Measurements from ENCODE around the gene EYA2.

EYA2 gene

DNA sequence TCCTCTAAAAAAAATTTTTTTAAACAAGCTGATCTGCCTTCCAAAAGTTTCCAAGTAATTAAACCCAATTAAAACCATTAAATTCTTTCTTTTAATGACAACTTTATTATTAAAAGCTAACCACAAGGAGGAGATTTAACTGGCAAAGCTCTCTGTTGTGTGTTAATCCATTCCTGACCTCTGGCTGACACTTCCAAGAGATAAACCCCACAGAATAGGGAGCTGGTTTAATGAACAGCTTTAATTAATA, 230.8 kb downstream of the EYA2 start:
- H3K27me3 ChIP-seq = no peaks in the 10 kb centered on the region
- H4K20me1 ChIP-seq = no peaks in the 10 kb centered on the region
- H3K36me3 ChIP-seq = no peaks in the 10 kb centered on the region
- H3K27ac ChIP-seq = no peak overlapping the region
- H3K4me2 ChIP-seq = no peak overlapping the region
- H3K9me3 ChIP-seq = no peaks in the 10 kb centered on the region
- no peak overlapping the region for H3K9ac ChIP-seq
- H3K4me3 ChIP-seq = no peak overlapping the region
- no peak for TF ChIP-seq Cebpa-rat (IDR thresholded peaks at IDR 0.05)
- no peaks in the 10 kb centered on the region for H3K4me1 ChIP-seq

DNA sequence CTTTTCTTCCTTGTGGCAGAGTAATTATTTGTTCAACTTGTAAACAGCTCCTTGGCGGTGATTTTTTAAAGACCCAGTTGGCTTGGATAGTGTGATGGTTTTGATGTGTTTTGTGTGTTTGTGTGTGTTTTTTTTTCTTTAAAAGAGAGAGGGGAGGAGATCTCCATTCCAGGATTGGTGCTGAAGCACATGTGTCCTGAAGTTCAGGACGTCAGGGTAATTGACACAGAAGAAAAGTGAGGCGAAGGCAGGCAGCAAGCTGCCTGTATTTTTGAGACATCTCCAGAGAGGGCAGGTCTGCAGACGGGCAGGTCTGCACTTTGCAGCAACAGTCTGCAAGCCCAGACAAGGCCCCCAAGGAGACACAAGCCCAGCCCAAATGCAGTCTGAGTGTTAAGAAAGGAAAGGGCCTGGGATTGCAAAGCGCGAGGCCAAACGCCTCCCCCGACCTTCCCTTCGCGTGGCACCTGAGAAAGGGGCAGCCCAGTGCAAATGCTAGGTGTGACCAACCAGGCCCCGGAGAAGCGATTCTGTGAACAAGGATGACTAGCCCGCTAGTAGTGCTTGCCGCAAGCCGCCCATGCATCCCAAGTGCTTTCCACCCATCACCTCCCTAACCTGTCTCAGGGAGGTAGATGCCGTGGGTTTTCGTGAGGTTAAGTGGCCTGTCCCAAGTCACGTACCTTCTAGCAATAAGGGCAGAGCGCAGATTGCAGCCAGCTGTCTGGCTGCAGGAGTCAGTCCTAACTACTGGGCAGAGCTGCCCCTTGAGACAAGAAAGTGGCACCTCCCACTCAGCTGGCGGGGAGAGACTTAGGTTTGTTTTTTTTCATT, 231.3 kb downstream of the EYA2 start:
- Histone ChIP-seq H3K4me1 (no peaks in the 10 kb centered on the region), H3K4me2 (no peak overlapping the region), H4K20me1 (no peaks in the 10 kb centered on the region), H3K27me3 (no peaks in the 10 kb centered on the region), H3K36me3 (no peaks in the 10 kb centered on the region), H3K4me3 (no peak overlapping the region), H3K9ac (no peak overlapping the region), H3K27ac (no peak overlapping the region), H3K9me3 (no peaks in the 10 kb centered on the region)
- TF ChIP-seq Cebpa-rat (IDR thresholded peaks at IDR 0.05) = no peak

DNA sequence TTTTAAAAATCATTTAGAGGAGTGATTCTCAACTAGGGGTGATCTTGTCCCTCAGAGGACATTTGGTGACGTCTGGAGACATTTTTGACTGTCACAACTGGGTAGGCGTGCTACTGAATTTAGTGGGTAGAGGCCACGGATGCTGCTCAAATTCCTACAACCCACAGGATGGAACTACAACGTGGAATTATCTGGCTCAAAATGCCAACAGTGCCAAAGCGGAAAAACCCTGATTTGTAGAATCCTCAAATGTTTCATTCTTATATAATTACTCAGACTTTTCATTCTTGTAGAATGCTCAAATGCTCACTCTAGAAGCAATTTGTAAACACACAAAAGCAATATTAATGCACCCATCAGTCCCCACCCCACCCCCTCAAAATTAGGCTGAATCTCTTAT, 232.1 kb downstream of the EYA2 start:
- H3K36me3 ChIP-seq = no peaks in the 10 kb centered on the region
- no peak overlapping the region for H3K4me3 ChIP-seq
- no peaks in the 10 kb centered on the region for H3K9me3 ChIP-seq
- H3K4me2 ChIP-seq = no peak overlapping the region
- no peaks in the 10 kb centered on the region for H3K27me3 ChIP-seq
- no peak overlapping the region for H3K9ac ChIP-seq
- H4K20me1 ChIP-seq = no peaks in the 10 kb centered on the region
- H3K27ac ChIP-seq = no peak overlapping the region
- no peak for TF ChIP-seq Cebpa-rat (IDR thresholded peaks at IDR 0.05)
- H3K4me1 ChIP-seq = no peaks in the 10 kb centered on the region

DNA sequence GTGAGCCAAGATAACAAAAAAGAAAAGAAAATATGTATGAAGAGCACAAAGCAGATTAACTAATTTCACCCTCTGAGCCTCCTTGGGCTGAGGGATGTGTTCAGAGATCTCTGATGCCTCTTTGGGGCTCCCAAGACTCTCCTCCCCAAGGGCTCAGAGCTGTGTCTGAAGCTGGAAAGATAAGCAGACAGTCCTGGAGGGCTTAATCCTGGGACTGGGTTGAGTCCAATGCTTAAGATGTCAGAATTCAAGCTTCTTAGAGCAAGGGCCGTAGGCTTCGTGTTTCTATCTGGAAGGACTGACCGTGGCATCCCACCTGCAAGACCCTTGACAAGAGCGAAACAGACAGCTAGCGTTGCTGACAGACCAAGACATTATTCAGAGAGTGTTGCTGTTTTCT, 232.9 kb downstream of the EYA2 start:
- Histone ChIP-seq H3K4me2 (no peak overlapping the region), H3K4me1 (no peaks in the 10 kb centered on the region), H3K27ac (no peak overlapping the region), H4K20me1 (no peaks in the 10 kb centered on the region), H3K9me3 (no peaks in the 10 kb centered on the region), H3K9ac (no peak overlapping the region), H3K27me3 (no peaks in the 10 kb centered on the region), H3K4me3 (no peak overlapping the region), H3K36me3 (no peaks in the 10 kb centered on the region)
- TF ChIP-seq Cebpa-rat (IDR thresholded peaks at IDR 0.05) = no peak

DNA sequence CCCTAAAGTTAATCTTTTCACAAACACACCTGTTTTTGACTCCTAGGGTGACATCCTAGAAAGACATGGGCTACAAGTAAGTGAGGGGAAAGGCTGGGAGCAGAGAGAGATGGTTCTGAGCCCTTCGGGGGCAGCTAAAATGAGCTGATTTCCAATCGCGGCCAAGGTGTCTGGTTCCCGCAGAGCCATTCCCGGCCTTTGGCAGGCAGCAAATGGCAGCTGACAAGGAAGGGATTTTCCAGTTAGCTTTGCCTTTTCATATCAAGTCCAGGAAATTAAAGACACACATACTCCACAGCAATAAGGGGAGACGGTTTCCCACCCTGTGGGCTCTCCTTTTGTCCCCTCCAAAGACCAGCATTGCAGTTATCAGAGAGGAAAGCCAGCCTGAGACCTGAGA, 233.4 kb downstream of the EYA2 start:
- no peak overlapping the region for H3K4me3 ChIP-seq
- H3K9ac ChIP-seq = no peak overlapping the region
- no peak overlapping the region for H3K4me2 ChIP-seq
- no peak overlapping the region for H3K27ac ChIP-seq
- no peak for TF ChIP-seq Cebpa-rat (IDR thresholded peaks at IDR 0.05)
- H3K27me3 ChIP-seq = no peaks in the 10 kb centered on the region
- H3K36me3 ChIP-seq = no peaks in the 10 kb centered on the region
- H4K20me1 ChIP-seq = no peaks in the 10 kb centered on the region
- H3K9me3 ChIP-seq = no peaks in the 10 kb centered on the region
- H3K4me1 ChIP-seq = no peaks in the 10 kb centered on the region

DNA sequence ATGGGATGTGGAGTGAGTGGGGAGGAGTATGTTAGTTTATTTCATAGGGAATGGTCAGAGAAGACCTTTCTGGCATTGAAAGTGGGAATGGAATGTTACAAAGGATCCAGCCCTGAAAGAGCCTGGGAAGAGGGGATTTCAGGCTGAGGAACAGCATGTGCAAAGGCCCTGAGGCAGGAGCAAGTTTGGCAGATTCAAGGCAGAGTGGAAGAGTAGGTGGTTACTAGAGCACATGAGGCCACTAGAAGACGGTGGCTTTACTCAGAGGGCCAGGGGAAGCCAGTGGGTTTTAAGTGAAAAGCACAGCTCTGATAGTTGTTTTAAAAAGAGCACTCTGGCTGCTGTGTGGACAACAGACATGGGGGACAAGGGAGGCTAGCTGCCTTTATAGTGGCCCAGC, 234.7 kb downstream of the EYA2 start:
- no peak for TF ChIP-seq Cebpa-rat (IDR thresholded peaks at IDR 0.05)
- H3K4me3 ChIP-seq = no peak overlapping the region
- no peaks in the 10 kb centered on the region for H3K4me1 ChIP-seq
- H4K20me1 ChIP-seq = no peaks in the 10 kb centered on the region
- H3K4me2 ChIP-seq = no peak overlapping the region
- H3K27ac ChIP-seq = no peak overlapping the region
- no peaks in the 10 kb centered on the region for H3K9me3 ChIP-seq
- no peak overlapping the region for H3K9ac ChIP-seq
- H3K36me3 ChIP-seq = no peaks in the 10 kb centered on the region
- no peaks in the 10 kb centered on the region for H3K27me3 ChIP-seq

DNA sequence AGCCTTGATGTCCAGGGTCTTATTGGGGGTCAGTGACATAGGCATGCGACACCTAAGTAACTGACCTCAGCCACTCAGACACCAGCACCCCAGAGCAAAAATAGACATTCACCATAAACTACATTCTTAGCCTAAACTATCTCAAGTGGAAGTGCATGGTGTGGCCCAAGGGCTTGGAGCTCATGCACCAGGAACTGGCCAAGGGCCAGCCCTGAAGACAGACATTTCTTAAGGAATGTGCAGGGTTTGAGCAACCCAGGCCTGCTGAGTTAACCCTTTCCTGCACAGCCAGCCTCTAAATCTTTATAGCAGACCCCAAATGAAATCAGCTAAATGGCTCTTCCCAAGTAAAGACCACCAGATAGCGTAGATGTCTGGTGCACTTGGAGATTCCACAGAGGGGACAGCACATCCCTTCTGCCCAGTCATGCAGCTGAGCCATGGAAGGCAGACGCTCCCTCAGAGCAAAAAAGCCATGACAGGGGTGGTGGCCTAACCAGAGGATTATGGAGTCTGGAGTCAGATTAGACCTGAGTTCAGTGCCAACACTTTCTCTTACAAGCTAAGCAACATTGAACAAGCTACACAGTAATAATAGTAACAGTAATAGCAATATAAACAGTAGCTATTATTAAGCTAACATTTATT, 239.3 kb downstream of the EYA2 start:
- Histone ChIP-seq H3K4me2 (no peak overlapping the region), H3K4me3 (no peak overlapping the region)
- TF ChIP-seq Cebpa-rat (IDR thresholded peaks at IDR 0.05) = no peak

DNA sequence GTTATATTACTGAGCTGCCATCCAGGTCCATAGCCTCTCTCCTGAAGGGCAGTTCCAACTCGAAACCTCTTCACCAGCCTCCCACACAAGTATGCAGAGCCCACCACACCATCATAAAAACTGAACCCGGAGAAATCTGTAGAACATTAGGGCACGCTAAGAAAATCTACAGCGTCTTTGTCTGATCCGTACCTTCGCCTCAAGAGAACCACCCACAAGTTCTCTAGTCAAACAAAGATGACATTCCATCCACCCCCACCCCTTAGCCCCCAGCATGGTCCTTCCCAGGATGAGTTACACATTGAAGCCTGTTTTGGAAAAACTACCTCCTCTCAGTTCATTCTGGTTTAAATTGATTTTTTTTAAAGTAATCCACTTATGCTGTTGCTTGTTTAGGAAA, 242.1 kb downstream of the EYA2 start:
- H3K9ac ChIP-seq = no peak overlapping the region
- TF ChIP-seq Cebpa-rat (IDR thresholded peaks at IDR 0.05) = no peak
- no peaks in the 10 kb centered on the region for H3K4me1 ChIP-seq
- no peak overlapping the region for H3K4me3 ChIP-seq
- H3K4me2 ChIP-seq = no peak overlapping the region
- no peaks in the 10 kb centered on the region for H3K27me3 ChIP-seq
- H3K27ac ChIP-seq = no peak overlapping the region
- no peaks in the 10 kb centered on the region for H3K36me3 ChIP-seq
- H4K20me1 ChIP-seq = no peaks in the 10 kb centered on the region
- H3K9me3 ChIP-seq = no peaks in the 10 kb centered on the region; the same call in 1 of the 2 replicates

More for the DNA sequence above, 239.3 kb downstream of the EYA2 start:
- H3K9ac ChIP-seq = no peak overlapping the region
- H3K27ac ChIP-seq = no peak overlapping the region
- no peaks in the 10 kb centered on the region for H3K9me3 ChIP-seq
- no peaks in the 10 kb centered on the region for H3K4me1 ChIP-seq
- no peaks in the 10 kb centered on the region for H4K20me1 ChIP-seq
- no peaks in the 10 kb centered on the region for H3K36me3 ChIP-seq
- H3K27me3 ChIP-seq = no peaks in the 10 kb centered on the region

DNA sequence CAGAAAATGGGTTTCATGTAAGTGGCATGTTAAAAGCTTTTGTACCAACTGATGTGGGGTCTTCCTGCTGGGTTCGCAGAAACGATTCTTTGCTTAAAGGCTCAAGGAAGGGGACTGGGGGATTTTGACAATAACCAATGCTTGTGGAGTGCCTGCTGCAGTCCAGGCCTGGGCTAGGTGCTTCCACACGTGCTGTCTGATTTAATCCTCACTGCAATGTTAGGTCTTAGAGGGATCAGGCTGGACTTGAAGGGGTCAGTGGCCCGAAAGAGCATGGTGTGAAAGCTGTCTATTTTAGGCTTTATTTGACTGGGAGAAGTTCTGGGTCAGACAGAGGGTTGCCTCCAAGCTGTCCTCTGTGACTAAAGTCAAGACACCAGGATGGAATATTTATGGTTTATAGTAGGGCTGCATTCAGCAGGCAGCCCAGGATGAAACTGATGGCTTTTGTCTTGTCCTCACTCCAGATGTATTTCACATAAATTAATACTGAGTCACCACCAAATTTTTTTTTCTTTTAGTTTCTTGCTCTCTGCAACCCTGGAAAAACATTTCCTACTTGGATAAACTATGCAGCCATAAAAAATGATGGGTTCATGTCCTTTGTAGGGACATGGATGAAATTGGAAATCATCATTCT, 242.7 kb downstream of the EYA2 start:
- TF ChIP-seq Cebpa-rat (IDR thresholded peaks at IDR 0.05) = no peak
- H3K4me1 ChIP-seq = no peaks in the 10 kb centered on the region
- H3K27ac ChIP-seq = no peak overlapping the region
- no peak overlapping the region for H3K4me2 ChIP-seq
- no peak overlapping the region for H3K4me3 ChIP-seq
- no peaks in the 10 kb centered on the region; the same call in 1 of the 2 replicates for H3K9me3 ChIP-seq
- no peak overlapping the region for H3K9ac ChIP-seq
- no peaks in the 10 kb centered on the region for H3K27me3 ChIP-seq
- H4K20me1 ChIP-seq = no peaks in the 10 kb centered on the region
- no peaks in the 10 kb centered on the region for H3K36me3 ChIP-seq

DNA sequence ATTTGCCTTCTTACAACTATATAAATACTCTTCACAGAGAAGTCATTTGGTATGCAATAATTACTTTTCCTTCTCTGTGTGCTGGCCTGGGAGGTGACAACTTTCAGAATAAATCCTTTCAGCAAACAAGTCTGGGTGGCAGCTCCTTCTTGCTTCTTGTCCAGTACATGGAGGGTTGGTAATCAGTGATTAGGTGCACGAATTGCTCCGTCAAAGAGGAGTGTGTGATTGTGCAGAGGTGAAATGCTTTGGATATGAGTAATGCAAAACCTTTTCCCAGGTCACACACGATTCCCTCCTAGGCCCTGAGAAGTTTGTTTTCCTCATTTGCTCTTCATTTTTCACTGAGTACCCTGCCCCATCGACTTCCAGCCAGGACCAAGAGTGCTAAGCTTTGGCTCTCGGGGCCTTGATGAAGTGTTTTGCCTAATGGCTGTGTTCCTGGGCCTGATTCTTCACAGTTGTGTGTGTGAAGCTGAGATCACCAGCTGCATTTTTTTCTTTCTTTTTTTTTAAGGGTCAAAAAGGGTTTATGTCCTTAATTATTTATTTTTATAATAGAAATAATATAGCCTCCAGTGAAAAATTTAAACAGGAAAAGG, 245.4 kb downstream of the EYA2 start:
- H4K20me1 ChIP-seq = no peaks in the 10 kb centered on the region
- H3K36me3 ChIP-seq = no peaks in the 10 kb centered on the region
- no peak overlapping the region for H3K27ac ChIP-seq

More for the DNA sequence above, 245.4 kb downstream of the EYA2 start:
- Histone ChIP-seq H3K4me2 (no peak overlapping the region), H3K9me3 (no peaks in the 10 kb centered on the region; the same call in 1 of the 2 replicates), H3K4me1 (no peaks in the 10 kb centered on the region), H3K4me3 (no peak overlapping the region), H3K27me3 (no peaks in the 10 kb centered on the region), H3K9ac (no peak overlapping the region)
- no peak for TF ChIP-seq Cebpa-rat (IDR thresholded peaks at IDR 0.05)
